Mucosa of stomach (tissue), 1 donor: Measurements from ENCODE around the gene PCK2.

ENCODE experiments used
- H3K27me3 ChIP-seq: one replicate; pipeline ENCODE4 v1.7.0; 2013; ENCODE audit warnings: mild to moderate bottlenecking, low read length; ENCODE audit not compliant: control insufficient read depth, insufficient read depth
- H3K36me3 ChIP-seq: one replicate; pipeline ENCODE4 v1.7.0; 2013; ENCODE audit warnings: low read length; ENCODE audit not compliant: control insufficient read depth, insufficient read depth
- H3K4me1 ChIP-seq: one replicate; pipeline ENCODE4 v1.7.0; 2013; ENCODE audit warnings: mild to moderate bottlenecking, low read length; ENCODE audit not compliant: control insufficient read depth, insufficient read depth
- H3K4me3 ChIP-seq: one replicate; pipeline ENCODE4 v1.7.0; 2013; ENCODE audit warnings: low read length
- H3K9ac ChIP-seq: one replicate; pipeline ENCODE4 v1.7.0; 2013; ENCODE audit warnings: mild to moderate bottlenecking, low read length, moderate library complexity
- H3K9me3 ChIP-seq: one replicate; pipeline ENCODE4 v1.7.0; 2013; ENCODE audit warnings: mild to moderate bottlenecking, low read length, moderate library complexity; ENCODE audit not compliant: control insufficient read depth
- donor health status: Pancreatic carcinoma.

PCK2 gene

DNA sequence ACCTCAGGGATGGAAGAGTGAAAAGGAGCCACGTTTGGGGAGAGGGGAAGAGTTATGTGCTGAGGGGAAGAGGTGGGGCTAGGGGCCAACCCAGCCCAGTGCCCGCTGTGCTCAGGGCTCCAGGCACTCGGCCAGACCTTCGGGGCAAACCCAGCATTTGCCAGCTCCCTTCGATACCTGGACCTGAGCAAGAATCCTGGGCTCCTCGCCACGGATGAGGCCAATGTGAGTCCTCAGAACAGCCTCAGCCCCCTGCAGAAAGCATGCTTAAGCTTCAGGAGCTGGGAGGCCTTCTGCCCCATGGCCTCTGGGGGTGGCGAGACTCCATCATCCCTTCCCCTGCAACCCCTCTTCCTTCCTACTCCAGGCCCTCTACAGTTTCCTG, 37.3 kb upstream of the PCK2 start:
- Histone ChIP-seq H3K27me3 (peaks cover 13% of the 10 kb centered on the region), H3K4me3 (no peak overlapping the region), H3K9ac (no peak overlapping the region), H3K36me3 (no peaks in the 10 kb centered on the region), H3K9me3 (no peaks in the 10 kb centered on the region), H3K4me1 (peaks cover 11% of the 10 kb centered on the region)

DNA sequence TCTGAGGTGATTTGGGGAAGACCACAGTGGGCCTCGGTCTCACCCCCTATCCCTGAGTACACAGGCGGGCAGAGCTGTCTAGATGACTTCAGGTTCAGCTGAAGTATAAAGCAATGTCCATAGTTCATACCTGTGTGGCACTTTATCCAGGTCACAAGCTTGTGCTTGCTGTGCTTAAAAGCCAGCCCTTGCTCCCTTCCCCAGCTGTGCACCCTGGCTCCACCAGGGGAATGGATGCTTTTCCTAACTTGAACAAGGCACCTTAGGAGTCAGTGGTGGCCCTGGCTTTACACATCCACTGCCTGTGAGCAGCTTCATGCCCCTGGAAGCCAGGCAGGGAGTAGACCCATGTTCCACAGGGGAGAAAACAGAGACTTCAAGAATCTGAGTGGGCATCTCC, 36.8 kb upstream of the PCK2 start:
- Histone ChIP-seq H3K9ac (no peak overlapping the region), H3K27me3 (peaks cover 13% of the 10 kb centered on the region), H3K4me3 (no peak overlapping the region), H3K4me1 (peaks cover 7% of the 10 kb centered on the region), H3K9me3 (no peaks in the 10 kb centered on the region), H3K36me3 (no peaks in the 10 kb centered on the region)

DNA sequence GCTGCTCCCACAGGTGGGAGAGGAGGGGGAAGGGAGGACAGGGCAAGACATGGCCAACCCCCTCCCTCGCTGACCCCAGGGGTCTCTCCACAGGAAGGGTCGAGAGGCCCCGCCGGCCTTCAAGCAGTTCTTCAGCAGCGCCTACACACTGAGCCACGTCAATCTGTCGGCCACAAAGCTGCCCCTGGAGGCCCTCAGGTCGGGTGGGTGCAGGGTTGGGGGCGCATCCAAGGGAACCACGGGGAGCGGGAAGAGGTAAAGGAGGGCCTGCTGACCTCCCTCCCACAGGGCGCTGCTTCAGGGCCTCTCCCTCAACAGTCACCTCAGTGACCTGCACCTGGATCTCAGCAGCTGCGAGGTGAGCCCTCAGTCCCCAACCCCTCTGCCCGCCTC, 36.2 kb upstream of the PCK2 start:
- Histone ChIP-seq H3K27me3 (peaks cover 13% of the 10 kb centered on the region), H3K9ac (no peak overlapping the region), H3K9me3 (no peaks in the 10 kb centered on the region), H3K4me1 (peaks cover 1% of the 10 kb centered on the region), H3K4me3 (no peak overlapping the region), H3K36me3 (no peaks in the 10 kb centered on the region)

DNA sequence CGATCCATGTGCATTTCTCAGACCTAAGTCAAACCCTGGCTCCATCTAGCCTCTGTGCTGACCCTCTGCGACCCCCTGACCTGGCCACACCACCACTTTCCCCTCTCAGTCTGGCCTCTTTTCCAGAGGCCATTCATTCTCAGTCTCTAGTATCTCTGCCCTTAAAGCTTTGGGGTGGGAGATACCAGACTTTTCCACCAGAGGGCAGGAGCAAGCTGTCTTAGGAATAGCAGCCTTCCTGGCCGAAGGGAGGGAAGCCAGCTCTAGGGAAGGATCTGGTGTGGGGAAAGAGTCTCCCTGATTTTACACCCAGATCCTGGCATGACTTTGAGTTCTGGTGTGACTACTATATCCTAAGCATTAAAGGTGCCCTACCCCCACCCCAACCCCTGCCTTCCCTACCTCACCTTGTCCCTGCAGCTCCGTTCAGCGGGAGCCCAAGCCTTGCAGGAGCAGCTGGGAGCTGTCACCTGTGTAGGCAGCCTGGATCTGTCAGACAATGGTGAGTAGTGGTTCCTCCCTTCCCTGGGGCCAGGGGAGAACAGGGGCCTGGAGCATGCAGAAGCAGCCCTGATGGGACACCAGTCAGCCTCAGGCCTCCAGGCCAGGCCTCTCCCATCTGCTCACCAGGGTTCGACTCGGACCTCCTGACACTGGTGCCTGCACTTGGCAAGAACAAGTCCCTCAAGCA, 35.7 kb upstream of the PCK2 start:
- Histone ChIP-seq H3K27me3 (peaks cover 8% of the 10 kb centered on the region), H3K36me3 (no peaks in the 10 kb centered on the region), H3K9ac (no peak overlapping the region), H3K4me3 (no peak overlapping the region), H3K4me1 (no peaks in the 10 kb centered on the region), H3K9me3 (no peaks in the 10 kb centered on the region)

DNA sequence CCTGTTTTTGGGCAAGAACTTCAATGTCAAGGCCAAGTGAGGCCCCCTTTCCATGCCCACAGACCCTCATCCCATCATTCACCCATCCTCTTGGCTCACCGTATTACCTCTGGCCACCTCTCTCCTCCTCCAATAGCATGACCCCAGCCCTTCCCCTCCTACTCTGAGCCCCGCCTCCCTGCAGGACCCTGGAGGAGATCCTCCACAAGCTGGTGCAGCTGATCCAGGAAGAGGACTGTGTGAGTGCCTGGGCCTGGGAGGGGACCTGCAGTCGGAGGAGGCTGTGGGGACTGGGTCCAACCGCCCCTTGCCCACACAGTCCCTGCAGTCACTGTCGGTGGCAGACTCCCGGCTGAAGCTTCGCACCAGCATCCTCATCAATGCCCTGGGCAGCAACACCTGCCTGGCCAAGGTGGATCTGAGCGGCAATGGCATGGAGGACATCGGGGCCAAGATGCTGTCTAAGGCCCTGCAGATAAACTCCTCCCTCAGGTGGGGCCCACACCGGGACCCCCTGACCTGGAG, 35.1 kb upstream of the PCK2 start:
- no peaks in the 10 kb centered on the region for H3K36me3 ChIP-seq
- H3K4me3 ChIP-seq: no peak overlapping the region
- H3K9me3 ChIP-seq: no peaks in the 10 kb centered on the region
- H3K4me1 ChIP-seq: no peaks in the 10 kb centered on the region
- H3K9ac ChIP-seq: no peak overlapping the region
- H3K27me3 ChIP-seq: peaks cover 3% of the 10 kb centered on the region

DNA sequence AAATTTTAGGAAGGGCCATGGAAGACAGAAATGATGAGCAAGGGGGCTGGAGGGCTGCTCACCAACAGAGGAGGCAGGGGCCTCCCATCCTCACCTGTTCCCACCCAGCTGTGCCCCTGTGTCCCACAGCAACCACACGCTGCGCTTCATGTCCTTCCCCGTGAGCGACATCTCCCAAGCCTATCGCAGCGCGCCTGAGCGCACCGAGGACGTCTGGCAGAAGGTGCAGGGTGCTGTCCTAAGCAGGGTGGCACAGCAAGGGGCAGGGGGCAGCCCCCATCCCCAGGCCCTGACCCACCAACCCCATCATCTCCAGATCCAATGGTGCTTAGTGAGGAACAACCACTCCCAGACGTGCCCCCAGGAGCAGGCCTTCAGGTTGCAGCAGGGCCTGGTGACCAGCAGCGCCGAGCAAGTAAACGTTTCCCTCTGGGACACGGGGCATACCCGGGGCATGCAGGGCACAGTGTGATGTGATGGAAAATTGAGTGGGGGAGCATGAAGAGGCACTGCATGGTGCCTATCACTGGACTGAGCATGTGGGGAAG, 34.2 kb upstream of the PCK2 start:
- Histone ChIP-seq H3K27me3 (no peaks in the 10 kb centered on the region), H3K9me3 (no peaks in the 10 kb centered on the region), H3K9ac (no peak overlapping the region), H3K4me1 (no peaks in the 10 kb centered on the region), H3K4me3 (no peak overlapping the region), H3K36me3 (no peaks in the 10 kb centered on the region)

DNA sequence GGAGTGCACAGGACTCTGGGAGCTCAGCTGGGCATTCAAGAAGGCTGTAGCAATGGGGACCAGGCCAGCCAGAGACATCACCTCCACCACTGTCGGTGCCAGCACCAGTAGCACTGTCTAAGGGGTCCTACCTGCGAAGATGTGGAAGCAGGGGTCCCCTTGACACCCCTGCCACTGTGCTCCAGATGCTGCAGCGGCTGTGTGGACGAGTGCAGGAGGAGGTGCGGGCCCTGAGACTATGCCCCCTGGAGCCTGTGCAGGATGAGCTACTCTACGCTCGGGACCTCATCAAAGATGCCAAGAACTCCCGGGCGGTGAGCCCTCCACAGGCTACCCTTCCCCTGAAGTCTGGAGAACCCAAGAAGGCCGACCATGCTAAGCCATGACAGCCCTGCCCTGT, 33.7 kb upstream of the PCK2 start:
- Histone ChIP-seq H3K4me1 (no peaks in the 10 kb centered on the region), H3K9ac (no peak overlapping the region), H3K36me3 (no peaks in the 10 kb centered on the region), H3K4me3 (no peak overlapping the region), H3K27me3 (no peaks in the 10 kb centered on the region), H3K9me3 (no peaks in the 10 kb centered on the region)

DNA sequence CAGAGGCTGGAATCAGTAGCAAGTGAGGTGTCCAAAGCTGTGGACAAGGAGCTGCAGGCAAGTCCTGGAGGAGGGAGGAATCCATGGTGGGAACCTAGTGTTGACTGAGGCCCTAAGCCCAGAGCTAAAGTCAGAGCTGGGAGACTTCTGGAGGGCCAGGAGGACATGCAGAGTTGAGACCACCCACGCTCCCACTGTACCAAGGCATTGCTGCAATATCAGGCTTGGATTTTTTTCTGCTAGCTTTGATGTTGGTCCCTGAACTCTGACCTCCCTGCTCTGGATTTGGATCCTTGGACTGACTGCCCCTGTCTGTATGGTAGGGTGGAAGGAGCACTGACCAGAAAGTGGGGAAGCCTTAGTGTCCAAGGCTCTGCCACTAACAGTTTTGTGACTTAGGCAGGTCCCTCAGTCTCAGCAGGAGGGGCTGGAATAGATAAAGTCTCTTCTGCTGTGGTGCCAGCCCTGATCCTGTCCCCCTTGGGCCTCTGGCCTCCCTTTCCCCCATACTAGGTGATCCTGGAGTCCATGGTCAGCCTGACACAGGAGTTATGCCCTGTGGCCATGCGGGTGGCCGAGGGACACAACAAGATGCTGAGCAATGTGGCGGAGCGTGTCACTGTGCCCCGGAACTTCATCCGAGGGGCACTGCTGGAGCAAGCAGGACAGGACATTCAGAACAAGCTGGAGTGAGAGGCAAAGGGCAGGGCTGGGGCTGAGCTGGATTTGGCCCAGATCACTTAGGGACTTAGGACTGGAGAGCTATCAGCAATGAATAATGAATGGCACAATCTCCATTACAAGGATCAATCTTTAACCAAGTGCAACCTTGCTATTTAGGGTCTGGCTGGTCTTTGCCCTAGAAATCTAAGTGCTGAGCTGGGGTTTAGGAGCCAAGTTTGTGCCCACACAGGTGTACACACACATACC, 32.9 kb upstream of the PCK2 start:
- H3K27me3 ChIP-seq: no peaks in the 10 kb centered on the region

DNA sequence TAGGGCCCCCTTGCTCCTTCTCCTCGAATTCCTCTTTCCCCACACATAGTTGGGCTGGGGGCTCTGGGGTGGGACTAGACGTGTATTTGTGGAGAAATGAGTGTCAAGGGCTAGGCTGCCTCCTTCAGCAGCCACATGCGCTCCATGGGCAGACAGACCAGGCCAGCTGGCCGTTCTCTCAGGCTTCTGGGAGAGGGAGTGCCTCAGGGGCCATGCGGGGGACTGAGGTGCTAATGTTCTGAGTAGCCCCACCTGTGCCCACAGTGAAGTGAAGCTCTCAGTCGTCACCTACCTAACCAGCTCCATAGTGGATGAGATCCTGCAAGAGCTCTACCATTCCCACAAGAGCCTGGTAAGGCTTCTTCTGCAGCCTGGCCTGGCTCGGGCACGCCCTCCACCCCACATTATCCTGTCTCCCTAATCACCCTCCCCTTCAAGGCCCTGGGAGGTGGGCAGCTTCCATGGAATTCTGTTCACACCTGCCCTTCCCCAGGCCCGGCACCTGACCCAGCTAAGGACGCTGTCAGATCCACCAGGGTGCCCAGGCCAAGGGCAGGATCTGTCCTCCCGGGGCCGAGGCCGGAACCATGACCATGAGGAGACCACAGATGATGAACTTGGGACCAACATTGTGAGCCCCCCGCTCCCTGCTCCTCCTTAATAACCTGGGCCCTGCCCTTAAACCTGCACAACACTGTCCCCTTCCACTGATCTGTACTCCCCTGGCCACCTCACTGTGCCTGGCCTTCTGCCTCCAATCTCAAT, 31.7 kb upstream of the PCK2 start:
- H3K4me3 ChIP-seq: no peak overlapping the region
- H3K9me3 ChIP-seq: no peaks in the 10 kb centered on the region
- no peaks in the 10 kb centered on the region for H3K4me1 ChIP-seq
- no peaks in the 10 kb centered on the region for H3K36me3 ChIP-seq
- no peak overlapping the region for H3K9ac ChIP-seq
- H3K27me3 ChIP-seq: no peaks in the 10 kb centered on the region

More for the DNA sequence above, 32.9 kb upstream of the PCK2 start:
- Histone ChIP-seq H3K4me3 (no peak overlapping the region), H3K9me3 (no peaks in the 10 kb centered on the region), H3K36me3 (no peaks in the 10 kb centered on the region), H3K4me1 (no peaks in the 10 kb centered on the region), H3K9ac (no peak overlapping the region)

DNA sequence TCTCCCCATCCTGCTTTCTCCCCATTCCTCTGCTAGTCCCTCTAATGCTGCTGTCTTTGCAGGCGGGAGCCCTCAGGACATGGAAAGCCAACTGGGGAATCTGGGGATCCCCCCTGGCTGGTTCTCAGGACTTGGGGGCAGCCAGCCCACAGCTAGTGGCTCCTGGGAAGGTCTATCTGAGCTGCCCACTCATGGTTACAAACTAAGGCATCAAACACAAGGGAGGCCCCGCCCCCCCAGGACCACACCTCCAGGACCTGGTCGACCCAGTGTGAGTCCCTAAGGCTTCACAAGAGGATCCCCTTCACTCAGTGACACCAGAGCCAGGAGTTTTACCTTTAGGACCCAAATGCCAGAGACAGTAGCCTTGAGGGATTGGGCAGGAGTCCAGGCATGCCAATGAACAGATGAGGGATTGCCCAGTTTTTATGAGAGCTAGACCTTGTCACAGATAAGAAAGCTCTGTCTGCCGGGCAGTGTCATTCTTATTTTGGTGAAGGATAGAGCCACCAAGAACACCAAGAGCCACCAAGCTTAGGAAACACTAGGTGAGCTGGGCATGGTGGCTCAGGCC, 30.8 kb upstream of the PCK2 start:
- Histone ChIP-seq H3K4me3 (no peak overlapping the region), H3K4me1 (no peaks in the 10 kb centered on the region), H3K36me3 (no peaks in the 10 kb centered on the region), H3K9me3 (no peaks in the 10 kb centered on the region), H3K27me3 (no peaks in the 10 kb centered on the region), H3K9ac (no peak overlapping the region)

DNA sequence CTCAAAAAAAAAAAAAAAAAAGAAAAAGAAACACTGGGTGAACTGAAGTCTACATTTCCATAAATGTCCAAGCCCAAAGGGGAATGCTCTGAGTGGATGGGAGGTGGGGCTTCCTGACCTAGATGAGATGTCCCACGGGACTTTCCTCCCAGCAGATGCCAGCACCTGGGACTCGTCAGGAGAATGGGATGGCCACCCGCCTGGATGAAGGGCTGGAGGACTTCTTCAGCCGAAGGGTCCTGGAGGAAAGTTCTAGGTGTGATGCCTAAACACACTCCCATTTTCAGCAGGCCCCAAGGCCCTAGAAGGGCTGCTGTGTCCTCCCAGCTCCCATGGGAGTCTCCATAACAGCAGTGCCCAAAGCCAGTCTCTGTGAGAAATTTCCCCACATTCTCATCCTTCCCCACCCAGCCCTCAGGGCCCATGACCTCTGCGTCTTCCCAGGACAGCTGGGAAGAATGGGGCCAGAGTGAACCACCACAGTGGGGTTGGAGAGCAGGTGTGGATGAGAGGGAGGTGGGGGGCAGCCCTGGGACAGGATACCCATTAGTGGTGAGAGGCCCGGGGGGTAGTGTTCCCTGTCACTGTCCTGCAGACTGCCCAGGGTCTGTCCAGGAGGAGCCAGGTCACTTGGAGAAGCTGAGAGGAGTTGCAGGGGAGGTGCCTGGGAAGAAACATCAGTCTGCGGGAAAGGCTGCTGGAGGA, 29.9 kb upstream of the PCK2 start:
- no peaks in the 10 kb centered on the region for H3K27me3 ChIP-seq
- no peaks in the 10 kb centered on the region for H3K4me1 ChIP-seq
- no peaks in the 10 kb centered on the region for H3K9me3 ChIP-seq
- H3K9ac ChIP-seq: no peak overlapping the region
- H3K4me3 ChIP-seq: no peak overlapping the region
- H3K36me3 ChIP-seq: no peaks in the 10 kb centered on the region
